ENCODE measurements around the gene CIAO2B.
"Not testable (repeated sequence)": the region's sequence is repeated elsewhere in the genome, so short reads cannot be mapped to it uniquely, and the experiment has no call there.

The CIAO2B gene

DNA sequence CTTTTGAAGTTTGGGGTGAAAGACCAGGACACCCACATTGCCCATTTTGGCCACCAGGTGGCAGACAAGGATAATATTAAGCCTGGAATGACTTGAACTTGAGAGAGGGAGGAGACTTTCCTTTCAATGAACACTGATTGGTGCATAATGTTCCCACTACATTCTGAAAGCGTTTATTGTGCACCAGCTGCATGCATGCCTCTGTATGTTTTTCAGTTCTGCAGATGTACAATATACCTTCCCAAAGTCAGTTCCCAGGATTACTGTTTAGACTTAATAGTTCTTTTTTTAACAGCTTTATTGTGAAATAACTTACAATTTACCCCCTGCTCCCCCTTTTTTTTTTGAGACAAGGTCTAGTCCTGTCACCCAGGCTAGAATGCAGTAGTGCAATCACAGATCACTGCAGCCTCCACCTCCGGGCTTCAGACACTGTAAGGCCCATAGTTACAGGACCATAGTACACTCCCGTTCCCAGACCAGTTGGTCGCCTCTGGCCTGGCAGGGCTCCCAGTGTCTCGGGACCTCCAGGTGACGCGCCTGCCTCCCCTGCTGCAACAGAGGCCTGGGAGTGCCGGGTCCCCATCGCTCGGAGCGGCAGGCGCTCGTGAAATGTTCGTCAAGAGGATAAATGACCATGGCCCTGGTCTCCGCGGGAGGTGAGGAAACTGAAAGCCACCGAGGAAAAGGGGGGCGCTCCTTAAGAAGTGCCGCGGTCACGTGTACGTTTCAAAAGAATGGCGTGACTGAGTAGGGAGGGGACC is 13.3 kb upstream of the CIAO2B start:
- H3K9ac ChIP-seq = no peak overlapping the region
- H3K27ac ChIP-seq = no peak overlapping the region
- no peaks in the 10 kb centered on the region for H3K36me3 ChIP-seq (ENCODE audit: control insufficient read depth, insufficient read depth, low read length)
- TF ChIP-seq, protein P1, sequence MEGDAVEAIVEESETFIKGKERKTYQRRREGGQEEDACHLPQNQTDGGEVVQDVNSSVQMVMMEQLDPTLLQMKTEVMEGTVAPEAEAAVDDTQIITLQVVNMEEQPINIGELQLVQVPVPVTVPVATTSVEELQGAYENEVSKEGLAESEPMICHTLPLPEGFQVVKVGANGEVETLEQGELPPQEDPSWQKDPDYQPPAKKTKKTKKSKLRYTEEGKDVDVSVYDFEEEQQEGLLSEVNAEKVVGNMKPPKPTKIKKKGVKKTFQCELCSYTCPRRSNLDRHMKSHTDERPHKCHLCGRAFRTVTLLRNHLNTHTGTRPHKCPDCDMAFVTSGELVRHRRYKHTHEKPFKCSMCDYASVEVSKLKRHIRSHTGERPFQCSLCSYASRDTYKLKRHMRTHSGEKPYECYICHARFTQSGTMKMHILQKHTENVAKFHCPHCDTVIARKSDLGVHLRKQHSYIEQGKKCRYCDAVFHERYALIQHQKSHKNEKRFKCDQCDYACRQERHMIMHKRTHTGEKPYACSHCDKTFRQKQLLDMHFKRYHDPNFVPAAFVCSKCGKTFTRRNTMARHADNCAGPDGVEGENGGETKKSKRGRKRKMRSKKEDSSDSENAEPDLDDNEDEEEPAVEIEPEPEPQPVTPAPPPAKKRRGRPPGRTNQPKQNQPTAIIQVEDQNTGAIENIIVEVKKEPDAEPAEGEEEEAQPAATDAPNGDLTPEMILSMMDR (IDR thresholded peaks at IDR 0.05) = peak; percentile 97
- H3K27me3 ChIP-seq (ENCODE audit: control insufficient read depth, insufficient read depth, low read length) = no peaks in the 10 kb centered on the region
- H3K4me1 ChIP-seq = peaks cover 14% of the 10 kb centered on the region
- no peaks in the 10 kb centered on the region for H3K9me3 ChIP-seq (ENCODE audit: control insufficient read depth, low read length)
- peak overlapping the region; percentile 96 for H2AFZ ChIP-seq
- H3K4me3 ChIP-seq (ENCODE audit: low read depth, low read length) = peak overlapping the region; percentile 48
- H3K4me2 ChIP-seq (ENCODE audit: low read length) = peak overlapping the region; percentile 71
- no peaks in the 10 kb centered on the region for H3K79me2 ChIP-seq

- no peaks in the 10 kb centered on the region for H3K27me3 ChIP-seq (ENCODE audit: control insufficient read depth, insufficient read depth, low read length)
- H3K9me3 ChIP-seq (ENCODE audit: control insufficient read depth, low read length) = no peaks in the 10 kb centered on the region
- H3K4me2 ChIP-seq (ENCODE audit: low read length) = no peak overlapping the region
- peaks cover 14% of the 10 kb centered on the region for H3K4me1 ChIP-seq
- TF ChIP-seq, protein P1 (IDR thresholded peaks at IDR 0.05) = no peak
- no peak overlapping the region for H3K27ac ChIP-seq
- H3K9ac ChIP-seq = no peak overlapping the region
- peak overlapping the region; percentile 56 for H2AFZ ChIP-seq
- peak overlapping the region; percentile 48 for H3K4me3 ChIP-seq (ENCODE audit: low read depth, low read length)
- no peaks in the 10 kb centered on the region for H3K36me3 ChIP-seq (ENCODE audit: control insufficient read depth, insufficient read depth, low read length)
- no peaks in the 10 kb centered on the region for H3K79me2 ChIP-seq
Observed at GRCh38 chr16:66946974-66947301, 12.7 kb upstream of the CIAO2B start.

DNA sequence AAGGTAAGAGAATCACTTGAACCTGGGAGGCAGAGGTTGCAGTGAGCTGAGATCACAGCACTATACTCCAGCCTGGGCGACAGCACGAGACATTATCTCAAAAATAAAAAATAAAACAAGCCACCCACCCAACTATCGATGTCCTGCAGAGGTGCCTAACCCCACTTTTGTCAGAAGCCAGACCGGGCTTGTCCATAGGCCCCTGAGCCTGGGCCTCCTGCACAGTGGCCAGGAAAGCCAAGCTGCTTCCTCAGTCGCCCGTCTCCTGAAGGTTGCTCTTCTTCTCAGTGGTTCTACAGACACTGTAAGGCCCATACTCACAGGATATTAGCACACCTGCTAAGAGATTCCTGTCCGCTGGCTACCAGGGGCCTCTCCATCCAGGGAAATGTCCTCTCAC is 12.3 kb upstream of the CIAO2B start:
- no peak overlapping the region for H3K4me3 ChIP-seq (ENCODE audit: low read depth, low read length)
- TF ChIP-seq, protein P1 (IDR thresholded peaks at IDR 0.05) = no peak
- no peak overlapping the region for H2AFZ ChIP-seq
- no peaks in the 10 kb centered on the region for H3K36me3 ChIP-seq (ENCODE audit: control insufficient read depth, insufficient read depth, low read length)
- no peaks in the 10 kb centered on the region for H3K9me3 ChIP-seq (ENCODE audit: control insufficient read depth, low read length)
- H3K4me1 ChIP-seq = peaks cover 14% of the 10 kb centered on the region
- no peak overlapping the region for H3K9ac ChIP-seq
- H3K4me2 ChIP-seq (ENCODE audit: low read length) = no peak overlapping the region
- H3K79me2 ChIP-seq = no peaks in the 10 kb centered on the region
- H3K27me3 ChIP-seq (ENCODE audit: control insufficient read depth, insufficient read depth, low read length) = no peaks in the 10 kb centered on the region
- H3K27ac ChIP-seq = no peak overlapping the region

GRCh38 chr16:66945939-66946338 is 11.7 kb upstream of the CIAO2B start:
- Histone ChIP-seq H3K79me2 (no peaks in the 10 kb centered on the region), H3K4me1 (peaks cover 14% of the 10 kb centered on the region), H3K9me3 (ENCODE audit: control insufficient read depth, low read length) (no peaks in the 10 kb centered on the region), H3K4me2 (ENCODE audit: low read length) (no peak overlapping the region), H3K4me3 (ENCODE audit: low read depth, low read length) (no peak overlapping the region), H3K9ac (no peak overlapping the region), H3K27ac (no peak overlapping the region), H3K36me3 (ENCODE audit: control insufficient read depth, insufficient read depth, low read length) (no peaks in the 10 kb centered on the region), H3K27me3 (ENCODE audit: control insufficient read depth, insufficient read depth, low read length) (no peaks in the 10 kb centered on the region), H2AFZ (no peak overlapping the region)
- TF ChIP-seq, protein P1 (IDR thresholded peaks at IDR 0.05) = no peak

DNA sequence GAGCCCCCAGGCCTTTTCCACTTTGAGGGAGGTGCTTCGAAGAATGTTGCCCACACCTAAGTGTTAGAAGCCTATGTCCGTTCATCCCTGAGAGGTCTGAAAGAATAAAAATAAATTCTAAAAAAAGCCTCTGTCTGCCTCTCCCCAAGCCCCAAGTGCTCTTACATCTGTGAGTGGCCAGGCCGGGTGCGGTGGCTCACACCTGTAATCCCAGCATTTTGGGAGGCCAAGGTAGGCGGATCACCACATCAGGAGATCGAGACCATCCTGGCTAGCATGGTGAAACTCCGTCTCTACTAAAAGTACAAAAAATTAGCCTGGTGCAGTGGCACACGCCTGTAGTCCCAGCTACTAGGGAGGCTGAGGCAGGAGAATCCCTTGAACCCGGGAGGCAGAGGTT is 10.8 kb upstream of the CIAO2B start:
- not testable (repeated sequence) for H3K79me2 ChIP-seq

More for the DNA sequence above, 10.8 kb upstream of the CIAO2B start:
- peaks cover 14% of the 10 kb centered on the region for H3K4me1 ChIP-seq
- not testable (repeated sequence) for H3K9ac ChIP-seq; H3K4me3 ChIP-seq (ENCODE audit: low read depth, low read length); H3K9me3 ChIP-seq (ENCODE audit: control insufficient read depth, low read length); H3K4me2 ChIP-seq (ENCODE audit: low read length); H3K27me3 ChIP-seq (ENCODE audit: control insufficient read depth, insufficient read depth, low read length); H3K36me3 ChIP-seq (ENCODE audit: control insufficient read depth, insufficient read depth, low read length); H2AFZ ChIP-seq; H3K27ac ChIP-seq
